Gastrocnemius medialis (tissue), 4 donors: ENCODE data around the gene DENND1A.

Experiments
- POLR2A ChIP-seq, 2 donors: fragments of 450-650 bp; IDR thresholded peaks; one replicate each; pipeline ENCODE4 v1.6.1; 2017; ENCODE audit warnings: antibody characterized with exemption in 2 of 2, mild to moderate bottlenecking in 2 of 2, moderate library complexity in 2 of 2
- TF ChIP-seq, protein P1 (sequence below), 5 experiments: fragments of 450-650 bp in 3 of 5; fragments of 200-600 bp in 2 of 5; sonication (generic) in 2 of 5; IDR thresholded peaks in 4 of 5; conservative IDR thresholded peaks in 1 of 5; 1 replicate in 4 of 5; 2 replicates in 1 of 5; pipeline ENCODE4 v1.5.1; 2016 to 2019; ENCODE audit warnings: antibody characterized with exemption in 5 of 5, mild to moderate bottlenecking in 3 of 5, moderate library complexity in 3 of 5

DNA sequence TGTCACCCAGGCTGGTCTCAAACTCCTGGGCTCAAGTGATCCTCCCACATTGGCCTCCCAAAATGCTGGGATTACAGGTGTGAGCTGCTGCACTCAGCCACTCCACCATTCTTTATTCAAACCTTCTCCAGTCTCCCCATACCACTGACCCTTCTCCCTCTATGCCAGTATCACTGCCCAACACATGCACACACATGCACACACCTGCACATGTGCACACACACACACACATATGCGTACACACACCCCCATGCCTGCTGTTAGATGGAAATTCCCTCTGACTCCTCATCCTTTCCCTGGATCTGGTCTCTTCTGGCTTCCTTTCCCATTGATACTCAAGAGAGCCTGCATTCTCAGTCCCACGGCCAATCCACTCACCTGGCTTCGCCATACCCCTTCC, 404.0 kb downstream of the DENND1A start:
- TF ChIP-seq, protein P1, sequence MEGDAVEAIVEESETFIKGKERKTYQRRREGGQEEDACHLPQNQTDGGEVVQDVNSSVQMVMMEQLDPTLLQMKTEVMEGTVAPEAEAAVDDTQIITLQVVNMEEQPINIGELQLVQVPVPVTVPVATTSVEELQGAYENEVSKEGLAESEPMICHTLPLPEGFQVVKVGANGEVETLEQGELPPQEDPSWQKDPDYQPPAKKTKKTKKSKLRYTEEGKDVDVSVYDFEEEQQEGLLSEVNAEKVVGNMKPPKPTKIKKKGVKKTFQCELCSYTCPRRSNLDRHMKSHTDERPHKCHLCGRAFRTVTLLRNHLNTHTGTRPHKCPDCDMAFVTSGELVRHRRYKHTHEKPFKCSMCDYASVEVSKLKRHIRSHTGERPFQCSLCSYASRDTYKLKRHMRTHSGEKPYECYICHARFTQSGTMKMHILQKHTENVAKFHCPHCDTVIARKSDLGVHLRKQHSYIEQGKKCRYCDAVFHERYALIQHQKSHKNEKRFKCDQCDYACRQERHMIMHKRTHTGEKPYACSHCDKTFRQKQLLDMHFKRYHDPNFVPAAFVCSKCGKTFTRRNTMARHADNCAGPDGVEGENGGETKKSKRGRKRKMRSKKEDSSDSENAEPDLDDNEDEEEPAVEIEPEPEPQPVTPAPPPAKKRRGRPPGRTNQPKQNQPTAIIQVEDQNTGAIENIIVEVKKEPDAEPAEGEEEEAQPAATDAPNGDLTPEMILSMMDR (IDR thresholded peaks at IDR 0.05 in 4 of 5, conservative IDR thresholded peaks at IDR 0.05 in 1 of 5), result no peak
- no peak for TF ChIP-seq POLR2A (IDR thresholded peaks at IDR 0.05)
